Kidney epithelial cell (primary cell): Measurements from ENCODE around the gene TCP1. TPM values are rescaled to one million over a fixed set of nuclear protein-coding genes. Genes with fewer than 3 reads are reported as not detected.

ENCODE experiments used
- DNase-seq: peaks from one replicate; pipeline ENCODE4 v3.0.0-alpha.2; 2010; ENCODE audit warnings: low read depth
- H3K27me3 ChIP-seq: 2 replicates; pipeline ENCODE4 v1.6.0; 2011; ENCODE audit warnings: low read length; ENCODE audit not compliant: control insufficient read depth, insufficient read depth
- H3K36me3 ChIP-seq: 2 replicates; pipeline ENCODE4 v1.5.1; 2011; ENCODE audit warnings: low read length; ENCODE audit not compliant: control insufficient read depth, insufficient read depth
- H3K4me3 ChIP-seq: 2 replicates; pipeline ENCODE4 v1.5.1; 2011; ENCODE audit warnings: low read depth, mild to moderate bottlenecking, control low read depth, low read length
- total RNA-seq: library from RNA; depleted of rRNA; stranded (reverse); fragments of >200 nt; gene quantifications from 2 replicates; pipeline ENCODE4 v1.2.3, GENCODE V29; 2015
- TF ChIP-seq, protein P1 (sequence below): IDR thresholded peaks from 2 replicates; pipeline ENCODE4 v1.5.1; 2011; ENCODE audit warnings: mild to moderate bottlenecking, moderate library complexity, low read length, control low read depth, inconsistent platforms; ENCODE audit not compliant: insufficient read depth, poor library complexity, severe bottlenecking

TCP1 gene
- total RNA-seq, 1 donor from 2014 or later, result 209 TPM

DNA sequence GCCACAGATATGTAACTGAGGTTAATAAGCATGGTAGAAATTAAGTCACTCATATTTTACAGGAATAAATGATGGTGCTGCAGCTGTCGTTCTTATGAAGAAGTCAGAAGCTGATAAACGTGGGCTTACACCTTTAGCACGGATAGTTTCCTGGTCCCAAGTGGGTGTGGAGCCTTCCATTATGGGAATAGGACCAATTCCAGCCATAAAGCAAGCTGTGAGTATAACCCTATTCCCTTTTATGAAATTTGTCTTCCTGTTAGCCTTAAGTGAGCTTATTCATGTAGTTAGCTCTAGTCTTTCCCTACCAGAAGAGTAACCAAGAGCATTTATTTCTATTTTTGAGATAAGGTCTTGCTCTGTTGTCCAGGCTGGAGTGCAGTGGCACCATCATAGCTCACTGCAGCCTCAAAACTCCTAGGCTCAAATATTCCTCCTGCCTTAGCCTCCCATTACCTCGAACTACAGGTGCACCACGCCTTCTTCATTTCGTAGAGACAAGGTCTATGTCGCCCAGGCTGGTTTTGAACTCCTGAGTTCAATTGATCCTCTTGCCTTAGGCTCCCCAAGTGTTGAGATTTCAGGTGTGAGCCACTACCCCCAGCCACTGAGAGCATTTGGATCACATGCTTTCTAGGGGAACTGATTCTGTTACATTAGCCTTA is 12.0 kb downstream of the TCP1 start:
- no peaks in the 10 kb centered on the region for H3K27me3 ChIP-seq
- no peak overlapping the region for H3K4me3 ChIP-seq
- no peaks in the 10 kb centered on the region for H3K36me3 ChIP-seq
- no peak for DNase-seq
- TF ChIP-seq, protein P1, sequence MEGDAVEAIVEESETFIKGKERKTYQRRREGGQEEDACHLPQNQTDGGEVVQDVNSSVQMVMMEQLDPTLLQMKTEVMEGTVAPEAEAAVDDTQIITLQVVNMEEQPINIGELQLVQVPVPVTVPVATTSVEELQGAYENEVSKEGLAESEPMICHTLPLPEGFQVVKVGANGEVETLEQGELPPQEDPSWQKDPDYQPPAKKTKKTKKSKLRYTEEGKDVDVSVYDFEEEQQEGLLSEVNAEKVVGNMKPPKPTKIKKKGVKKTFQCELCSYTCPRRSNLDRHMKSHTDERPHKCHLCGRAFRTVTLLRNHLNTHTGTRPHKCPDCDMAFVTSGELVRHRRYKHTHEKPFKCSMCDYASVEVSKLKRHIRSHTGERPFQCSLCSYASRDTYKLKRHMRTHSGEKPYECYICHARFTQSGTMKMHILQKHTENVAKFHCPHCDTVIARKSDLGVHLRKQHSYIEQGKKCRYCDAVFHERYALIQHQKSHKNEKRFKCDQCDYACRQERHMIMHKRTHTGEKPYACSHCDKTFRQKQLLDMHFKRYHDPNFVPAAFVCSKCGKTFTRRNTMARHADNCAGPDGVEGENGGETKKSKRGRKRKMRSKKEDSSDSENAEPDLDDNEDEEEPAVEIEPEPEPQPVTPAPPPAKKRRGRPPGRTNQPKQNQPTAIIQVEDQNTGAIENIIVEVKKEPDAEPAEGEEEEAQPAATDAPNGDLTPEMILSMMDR, result no peak

DNA sequence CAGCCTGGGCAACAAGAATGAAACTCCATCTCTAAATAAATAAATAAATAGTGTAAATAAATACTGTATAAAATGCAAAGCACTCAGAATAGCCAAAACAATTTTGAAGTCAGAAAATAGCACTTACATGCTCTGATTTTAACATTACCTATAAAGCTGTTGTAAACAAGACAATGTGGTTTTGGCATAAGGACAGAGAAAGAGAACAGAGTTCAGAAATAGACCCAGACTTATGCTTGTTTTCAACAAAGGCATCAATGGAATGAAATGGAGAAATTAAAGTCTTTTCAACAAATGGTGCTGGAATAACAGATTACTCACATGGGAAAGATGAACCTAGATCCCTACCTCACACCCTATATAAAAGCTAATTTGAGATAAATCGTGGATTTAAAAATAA is 17.2 kb downstream of the TCP1 start:
- TF ChIP-seq, protein P1, result no peak
- Histone ChIP-seq H3K36me3 (no peaks in the 10 kb centered on the region), H3K4me3 (no peak overlapping the region), H3K27me3 (no peaks in the 10 kb centered on the region)
- DNase-seq, result no peak

DNA sequence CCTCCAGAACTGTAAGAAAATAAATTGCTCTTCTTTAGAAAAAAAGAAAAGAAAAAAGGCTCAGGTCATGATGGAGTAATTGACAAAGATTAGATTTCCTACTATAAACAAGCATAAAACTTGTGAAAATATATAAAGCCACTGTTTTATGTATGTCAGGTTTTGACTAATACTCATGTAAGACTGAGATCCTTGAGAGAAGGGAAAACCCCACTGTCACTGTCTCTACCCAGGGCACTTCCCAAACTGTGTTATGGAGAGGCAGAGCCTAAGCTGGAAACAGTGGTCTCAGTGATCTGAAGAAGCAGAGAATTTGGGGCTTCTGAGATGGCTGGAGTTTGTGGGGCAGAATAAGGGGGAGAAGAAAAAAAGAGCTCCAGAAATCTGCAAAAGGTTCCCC is 19.9 kb downstream of the TCP1 start:
- DNase-seq, result no peak
- no peaks in the 10 kb centered on the region for H3K27me3 ChIP-seq
- H3K4me3 ChIP-seq, result no peak overlapping the region
- H3K36me3 ChIP-seq, result peaks cover 2% of the 10 kb centered on the region
- TF ChIP-seq, protein P1, result no peak

DNA sequence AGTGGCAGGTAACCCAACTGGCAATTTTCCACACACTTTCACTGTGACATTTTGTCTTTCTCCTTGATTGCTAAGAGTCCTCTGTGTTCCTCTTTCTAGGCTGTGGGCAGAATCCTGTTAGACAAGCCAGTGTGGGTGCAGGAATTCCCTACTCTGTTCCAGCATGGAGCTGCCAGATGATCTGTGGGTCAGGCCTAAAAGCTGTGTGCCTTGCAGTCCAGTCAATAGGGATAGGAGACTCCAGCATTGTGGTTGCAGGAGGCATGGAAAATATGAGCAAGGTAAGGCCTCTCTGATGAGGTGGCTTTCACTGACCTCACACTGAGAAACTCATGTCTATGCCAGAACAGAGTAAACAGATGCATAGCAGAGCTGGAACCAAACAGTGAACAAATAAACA is 22.5 kb downstream of the TCP1 start:
- DNase-seq, result no peak
- H3K4me3 ChIP-seq, result no peak overlapping the region
- no peaks in the 10 kb centered on the region for H3K27me3 ChIP-seq
- H3K36me3 ChIP-seq, result peaks cover 4% of the 10 kb centered on the region
- TF ChIP-seq, protein P1, result no peak

DNA sequence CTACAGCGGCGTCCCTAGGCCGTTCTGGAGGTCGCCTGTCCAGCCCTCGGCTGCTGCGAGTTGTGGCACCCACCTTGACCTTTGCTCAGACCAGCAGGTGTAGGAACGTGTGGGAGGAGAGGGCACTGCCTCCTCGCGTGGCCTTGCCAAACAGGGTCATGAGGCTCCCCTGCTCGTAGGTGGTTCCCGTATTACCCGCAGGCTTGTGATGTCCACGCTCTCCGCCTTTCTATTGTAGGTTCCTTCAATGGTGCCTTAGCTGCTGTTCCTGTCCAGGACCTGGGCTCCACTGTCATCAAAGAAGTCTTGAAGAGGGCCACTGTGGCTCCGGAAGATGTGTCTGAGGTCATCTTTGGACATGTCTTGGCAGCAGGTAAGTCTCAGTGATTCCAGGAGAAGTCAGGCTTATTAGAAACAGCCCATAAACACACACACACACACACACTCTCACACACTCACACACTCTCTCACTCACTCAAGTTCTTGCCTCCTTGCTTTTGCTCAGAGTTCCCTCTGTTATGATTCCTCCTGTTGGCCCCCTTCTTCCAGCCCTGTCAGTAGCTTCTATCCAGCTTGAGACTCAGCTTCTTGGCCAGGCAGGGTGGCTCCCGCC is 26.6 kb downstream of the TCP1 start:
- Histone ChIP-seq H3K27me3 (no peaks in the 10 kb centered on the region), H3K36me3 (peaks cover 4% of the 10 kb centered on the region), H3K4me3 (peak overlapping the region; percentile 63)
- no peak for DNase-seq
- TF ChIP-seq, protein P1, result no peak
